Bronchial epithelial cell (primary cell): Measurements from ENCODE around the gene GNAI1. TPM values are rescaled to one million over a fixed set of nuclear protein-coding genes. Genes with fewer than 3 reads are reported as not detected.
A peak's percentile ranks its signal among the peaks of the same experiment; 100 is the strongest.

Experiments used
- DNase-seq: peaks from one replicate; pipeline ENCODE4 v3.0.0-alpha.2; 2010; ENCODE audit warnings: low read depth
- FAIRE-seq: peaks from 2 replicates; lab custom pipeline; 2011; peaks lifted over from hg19 to GRCh38; lab: Jason Lieb, UNC
- H3K27me3 ChIP-seq: 2 replicates; pipeline ENCODE4 v1.5.1; 2011; ENCODE audit warnings: low read length; ENCODE audit not compliant: control insufficient read depth, insufficient read depth
- H3K36me3 ChIP-seq: 2 replicates; pipeline ENCODE4 v1.5.1; 2011; ENCODE audit warnings: low read length; ENCODE audit not compliant: control insufficient read depth, insufficient read depth
- H3K4me3 ChIP-seq: 2 replicates; pipeline ENCODE4 v1.5.1; 2011; ENCODE audit warnings: mild to moderate bottlenecking, low read depth, low read length, control low read depth
- total RNA-seq: library from RNA; depleted of rRNA; stranded (reverse); fragments of >200 nt; gene quantifications from 2 replicates; pipeline ENCODE4 v1.2.1, GENCODE V29; 2014
- TF ChIP-seq, protein P1 (sequence below): IDR thresholded peaks from 2 replicates; pipeline ENCODE4 v1.5.1; 2011; ENCODE audit warnings: mild to moderate bottlenecking, moderate library complexity, low read length, control low read depth, inconsistent platforms; ENCODE audit not compliant: insufficient read depth, severe bottlenecking

The GNAI1 gene
- total RNA-seq, 1 donor from 2014 or later = 56.1 TPM

DNA sequence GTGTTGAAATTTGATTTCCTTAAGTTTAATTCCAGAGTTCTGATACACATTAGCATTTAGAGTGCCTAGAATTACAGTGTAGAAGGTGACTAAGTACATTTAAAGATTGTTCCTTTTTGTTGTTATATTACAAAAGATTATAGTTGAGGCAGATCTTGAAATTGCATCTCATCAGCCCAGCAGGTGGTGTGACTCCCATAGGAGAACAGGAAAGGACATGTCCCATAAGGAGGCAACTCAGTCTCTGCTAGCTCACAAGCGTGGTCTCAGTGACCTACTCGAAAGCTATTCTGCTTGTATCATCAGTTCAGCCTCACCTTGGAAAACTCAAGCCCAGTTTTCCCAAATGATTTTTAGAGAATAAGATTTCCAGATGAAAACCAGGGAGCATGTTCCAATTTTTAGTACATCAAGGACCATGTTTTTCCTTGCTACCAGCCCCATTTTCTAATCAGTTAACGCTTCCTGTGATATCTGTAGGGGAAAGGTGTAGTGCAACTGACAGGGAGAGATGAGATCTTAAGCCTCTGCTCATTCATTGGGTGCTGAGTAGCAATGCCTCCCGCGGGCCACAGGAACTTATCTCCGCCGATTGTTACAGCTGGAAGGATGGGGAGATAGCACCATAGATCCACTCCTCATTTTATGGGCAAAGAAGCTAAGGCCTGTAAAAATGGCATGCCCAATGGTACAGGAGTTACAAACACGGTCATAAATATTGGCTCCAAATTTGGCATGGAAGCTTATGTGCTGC, 1.1 kb upstream of the GNAI1 start:
- TF ChIP-seq, protein P1, sequence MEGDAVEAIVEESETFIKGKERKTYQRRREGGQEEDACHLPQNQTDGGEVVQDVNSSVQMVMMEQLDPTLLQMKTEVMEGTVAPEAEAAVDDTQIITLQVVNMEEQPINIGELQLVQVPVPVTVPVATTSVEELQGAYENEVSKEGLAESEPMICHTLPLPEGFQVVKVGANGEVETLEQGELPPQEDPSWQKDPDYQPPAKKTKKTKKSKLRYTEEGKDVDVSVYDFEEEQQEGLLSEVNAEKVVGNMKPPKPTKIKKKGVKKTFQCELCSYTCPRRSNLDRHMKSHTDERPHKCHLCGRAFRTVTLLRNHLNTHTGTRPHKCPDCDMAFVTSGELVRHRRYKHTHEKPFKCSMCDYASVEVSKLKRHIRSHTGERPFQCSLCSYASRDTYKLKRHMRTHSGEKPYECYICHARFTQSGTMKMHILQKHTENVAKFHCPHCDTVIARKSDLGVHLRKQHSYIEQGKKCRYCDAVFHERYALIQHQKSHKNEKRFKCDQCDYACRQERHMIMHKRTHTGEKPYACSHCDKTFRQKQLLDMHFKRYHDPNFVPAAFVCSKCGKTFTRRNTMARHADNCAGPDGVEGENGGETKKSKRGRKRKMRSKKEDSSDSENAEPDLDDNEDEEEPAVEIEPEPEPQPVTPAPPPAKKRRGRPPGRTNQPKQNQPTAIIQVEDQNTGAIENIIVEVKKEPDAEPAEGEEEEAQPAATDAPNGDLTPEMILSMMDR = peak; percentile 37
- H3K36me3 ChIP-seq = no peaks in the 10 kb centered on the region
- FAIRE-seq = no peak
- peak; percentile 94 for DNase-seq
- H3K4me3 ChIP-seq = no peak overlapping the region
- H3K27me3 ChIP-seq = no peaks in the 10 kb centered on the region

DNA sequence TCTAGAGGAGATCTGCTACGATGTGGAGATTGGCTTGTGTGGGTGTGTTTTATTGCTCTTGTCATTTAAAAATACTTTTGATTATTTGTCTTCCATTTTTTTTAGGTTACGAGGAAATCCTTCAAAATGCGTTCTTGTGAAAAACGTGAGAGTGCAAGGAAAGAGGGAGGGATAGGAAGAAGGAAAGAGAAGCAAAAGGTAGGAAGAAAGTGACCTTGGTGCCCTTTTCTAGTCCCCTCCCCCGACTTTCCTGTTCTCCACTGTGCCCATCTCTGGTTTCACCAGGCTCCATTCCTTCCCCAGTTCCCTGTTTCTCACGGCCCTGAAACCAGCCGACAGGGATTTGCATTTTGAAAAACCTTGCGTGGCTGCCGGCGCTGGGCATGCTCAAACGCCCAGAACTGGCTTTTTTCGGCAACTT, 506 bp upstream of the GNAI1 start:
- DNase-seq = peak; percentile 92
- FAIRE-seq = no peak
- H3K36me3 ChIP-seq = no peaks in the 10 kb centered on the region
- TF ChIP-seq, protein P1 = no peak
- H3K27me3 ChIP-seq = no peaks in the 10 kb centered on the region
- peak overlapping the region; percentile 94 for H3K4me3 ChIP-seq

DNA sequence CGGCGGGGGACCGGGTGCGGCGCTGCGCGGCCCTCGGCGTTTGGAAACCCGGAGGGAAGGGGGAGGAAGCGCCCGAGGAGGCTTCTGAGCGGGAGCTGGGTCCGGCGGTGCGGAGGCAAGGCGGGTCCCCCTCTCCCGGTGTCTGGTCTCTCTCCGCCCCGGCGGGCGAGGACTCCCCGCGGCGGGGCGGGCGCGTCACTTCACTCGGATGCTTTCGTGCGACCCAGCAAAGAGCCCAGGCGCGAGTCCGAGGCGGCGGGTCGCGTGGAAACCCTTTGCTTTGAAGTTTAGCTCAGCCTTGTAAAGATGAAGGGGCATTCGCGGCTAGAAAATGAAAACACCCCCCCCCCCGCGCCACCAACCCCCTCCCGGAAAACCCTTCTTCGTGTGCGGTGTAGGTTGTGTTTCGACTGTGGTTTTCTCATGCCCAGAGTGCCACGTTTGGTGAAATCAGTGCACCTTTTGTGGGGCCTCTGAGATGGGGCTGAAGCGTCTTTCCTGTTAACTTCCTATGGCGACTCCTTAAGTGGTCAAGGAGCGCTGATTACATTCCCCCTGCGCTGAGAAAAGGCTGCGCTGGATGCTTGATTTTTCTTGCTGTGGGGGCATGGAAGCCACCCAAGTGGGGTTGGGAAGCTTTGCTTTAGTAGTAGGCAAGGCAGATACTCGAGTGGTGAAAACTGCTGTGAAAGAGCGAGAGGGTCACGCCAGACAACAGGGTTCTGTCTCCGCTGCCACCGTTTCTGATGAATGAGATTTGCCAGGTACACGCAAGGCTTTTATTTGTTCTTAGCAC, 876 bp downstream of the GNAI1 start:
- DNase-seq (peak; percentile 37), FAIRE-seq (peak; percentile 40)

DNA sequence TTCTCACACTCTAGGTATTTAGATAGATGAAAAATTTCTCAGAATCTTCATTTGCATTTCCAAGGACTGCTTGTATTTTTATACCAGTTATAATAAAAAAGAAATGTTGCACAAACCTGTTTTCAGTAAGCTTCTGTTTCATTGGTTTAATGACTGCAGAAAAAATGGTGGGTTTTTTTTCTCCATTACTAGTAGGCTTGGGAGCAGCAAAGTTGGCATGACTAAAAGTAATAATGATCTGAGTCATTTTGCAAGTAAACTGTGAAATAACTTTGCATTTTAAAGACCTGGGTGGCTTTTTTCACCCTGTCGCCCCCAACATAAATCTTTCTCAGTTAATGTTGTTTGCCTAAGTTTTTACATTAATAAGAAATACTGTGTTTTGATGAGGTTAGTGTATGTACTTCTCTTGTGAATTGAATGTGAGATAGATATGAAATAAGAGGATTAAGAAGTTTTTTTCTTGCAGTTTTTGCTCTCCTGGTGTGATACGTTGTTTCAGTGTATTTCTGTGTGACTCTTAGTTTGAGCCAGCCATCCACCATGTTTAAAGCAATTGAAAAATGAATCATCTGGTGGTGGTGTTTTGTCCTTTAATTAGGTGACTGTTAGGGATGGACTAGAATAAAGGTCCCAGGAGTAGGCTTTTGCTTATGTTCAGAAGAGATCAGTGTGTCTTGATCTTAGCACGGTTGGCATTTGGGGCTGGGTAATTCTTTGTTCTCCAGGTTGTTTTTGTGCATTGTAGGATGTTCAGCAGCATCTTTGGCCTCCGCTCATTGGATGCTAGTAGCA, 1.8 kb downstream of the GNAI1 start:
- DNase-seq = peak; percentile 73
- TF ChIP-seq, protein P1 = no peak
- no peak for FAIRE-seq
- no peaks in the 10 kb centered on the region for H3K36me3 ChIP-seq
- H3K27me3 ChIP-seq = no peaks in the 10 kb centered on the region
- H3K4me3 ChIP-seq = peak overlapping the region; percentile 94

More for the DNA sequence above, 876 bp downstream of the GNAI1 start:
- Histone ChIP-seq H3K36me3 (no peaks in the 10 kb centered on the region), H3K4me3 (peak overlapping the region; percentile 94), H3K27me3 (no peaks in the 10 kb centered on the region)
- TF ChIP-seq, protein P1 = no peak

DNA sequence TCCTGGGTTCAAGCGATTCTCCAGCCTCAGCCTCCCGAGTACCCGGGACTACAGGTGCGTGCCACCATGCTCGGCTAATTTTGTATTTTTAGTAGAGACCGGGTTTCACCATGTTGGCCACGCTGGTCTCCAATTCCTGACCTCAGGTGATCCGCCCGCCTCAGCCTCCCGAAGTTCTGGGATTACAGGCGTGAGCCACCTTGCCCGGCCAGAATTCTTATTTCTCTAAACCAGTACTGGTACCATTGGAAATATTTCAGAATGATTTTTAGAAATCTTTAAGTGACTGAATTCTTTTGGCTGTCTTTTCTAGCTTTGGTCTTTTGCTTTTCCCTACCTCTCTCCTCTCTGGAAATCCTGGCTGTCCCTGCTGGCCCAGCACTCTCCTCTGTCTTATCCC, 2.8 kb downstream of the GNAI1 start:
- DNase-seq = no peak
- no peak overlapping the region for H3K4me3 ChIP-seq

More for the DNA sequence above, 2.8 kb downstream of the GNAI1 start:
- Histone ChIP-seq H3K36me3 (no peaks in the 10 kb centered on the region), H3K27me3 (no peaks in the 10 kb centered on the region)
- TF ChIP-seq, protein P1 = no peak
- FAIRE-seq = no peak
